Activated CD4-positive, alpha-beta T cell treated with anti-CD3 and anti-CD28 coated beads for 4 hours (primary cell): Measurements from ENCODE around the gene POLN.
"Not testable (repeated sequence)": the region's sequence is repeated elsewhere in the genome, so short reads cannot be mapped to it uniquely, and the experiment has no call there.

ENCODE experiments used
- DNase-seq, 2 donors: peaks; one replicate each; pipeline ENCODE4 v3.0.0-alpha.2; 2020

Gene POLN

DNA sequence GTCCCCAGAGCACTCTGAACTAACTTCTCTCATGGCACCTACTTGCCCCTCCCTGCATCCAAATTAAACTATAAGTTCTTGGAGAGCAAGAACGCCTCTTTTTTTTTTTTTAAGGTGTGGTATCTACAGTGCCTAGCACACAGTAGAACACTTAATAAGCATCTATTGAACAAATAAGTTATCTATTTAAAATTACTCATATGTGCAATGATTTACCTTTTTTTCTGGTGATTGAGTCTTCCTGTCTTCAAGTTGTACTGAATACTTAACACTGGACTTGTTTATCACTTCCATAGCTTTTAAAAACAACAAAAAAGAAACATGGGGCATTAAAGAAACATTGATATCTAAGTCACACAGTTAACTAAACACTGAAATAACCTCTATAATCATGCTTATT, 29.1 kb downstream of the POLN start:
- no peak for DNase-seq

DNA sequence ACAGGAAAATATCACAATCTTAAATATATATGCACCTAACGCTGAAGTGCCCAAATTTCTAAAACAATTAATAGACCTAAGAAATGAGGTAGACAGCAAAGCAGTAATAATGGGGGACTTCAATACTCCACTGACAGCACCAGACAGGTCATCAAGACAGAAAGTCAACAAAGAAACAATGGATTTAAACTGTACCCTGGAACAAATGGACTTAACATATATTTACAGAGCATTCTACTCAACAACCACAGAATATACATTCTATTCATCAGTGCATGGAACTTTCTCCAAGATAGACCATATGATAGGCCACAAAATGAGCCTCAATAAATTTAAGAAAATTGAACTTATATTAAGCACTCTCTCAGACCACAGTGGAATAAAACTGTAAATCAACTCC, 39.1 kb downstream of the POLN start:
- DNase-seq = not testable (repeated sequence)

DNA sequence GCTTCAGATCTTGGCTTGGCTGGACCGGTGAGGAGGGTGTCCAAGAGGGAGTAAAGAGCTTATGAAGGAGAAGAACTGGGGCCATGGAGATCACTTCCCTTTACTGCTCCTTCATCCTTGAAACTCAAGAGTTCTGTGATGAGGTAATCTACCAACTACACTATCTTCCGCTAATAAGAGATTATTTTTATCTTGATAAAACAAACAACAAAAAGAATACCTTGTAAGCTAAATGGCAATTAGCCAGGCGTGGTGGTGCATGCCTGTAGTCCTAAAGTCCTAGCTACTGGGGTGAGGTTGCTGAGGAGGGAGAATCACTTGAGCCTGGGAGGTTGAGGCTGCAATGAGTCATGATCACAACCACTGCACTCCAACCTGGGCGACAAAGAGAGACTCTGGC, 47.4 kb downstream of the POLN start:
- no peak for DNase-seq

DNA sequence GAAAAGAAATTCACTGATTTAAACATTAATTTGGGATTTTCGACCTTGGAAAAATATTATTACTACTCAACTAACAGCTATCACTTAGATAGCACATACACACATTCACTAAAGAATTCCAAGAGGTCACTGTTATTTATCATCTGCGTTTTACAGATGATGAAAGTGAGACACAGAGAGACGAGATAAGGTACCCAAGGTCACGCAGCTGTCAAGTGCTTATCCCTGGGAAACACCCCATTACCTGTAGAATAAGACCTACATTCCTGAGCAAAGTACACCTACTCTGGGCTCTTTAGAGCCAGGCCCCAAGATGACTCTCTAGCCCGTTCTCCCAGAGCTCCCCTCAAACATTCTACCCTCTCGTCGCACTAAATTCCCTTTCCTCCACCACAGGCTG, 48.6 kb downstream of the POLN start:
- DNase-seq = no peak

DNA sequence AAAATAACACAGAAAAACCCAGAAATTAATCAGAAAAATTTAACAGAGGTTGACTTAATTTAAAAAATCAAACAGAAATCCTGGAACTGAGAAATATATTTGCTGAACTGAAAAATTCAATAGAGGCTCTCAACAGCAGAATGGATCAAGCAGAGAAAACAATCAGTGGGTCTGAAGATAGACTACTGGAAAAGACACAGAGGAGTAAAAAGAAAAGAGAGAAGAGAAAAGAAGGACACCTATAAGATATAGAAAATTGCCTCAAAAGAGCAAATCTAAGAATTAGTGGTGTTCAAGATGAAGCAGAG, 55.1 kb downstream of the POLN start:
- no peak for DNase-seq

DNA sequence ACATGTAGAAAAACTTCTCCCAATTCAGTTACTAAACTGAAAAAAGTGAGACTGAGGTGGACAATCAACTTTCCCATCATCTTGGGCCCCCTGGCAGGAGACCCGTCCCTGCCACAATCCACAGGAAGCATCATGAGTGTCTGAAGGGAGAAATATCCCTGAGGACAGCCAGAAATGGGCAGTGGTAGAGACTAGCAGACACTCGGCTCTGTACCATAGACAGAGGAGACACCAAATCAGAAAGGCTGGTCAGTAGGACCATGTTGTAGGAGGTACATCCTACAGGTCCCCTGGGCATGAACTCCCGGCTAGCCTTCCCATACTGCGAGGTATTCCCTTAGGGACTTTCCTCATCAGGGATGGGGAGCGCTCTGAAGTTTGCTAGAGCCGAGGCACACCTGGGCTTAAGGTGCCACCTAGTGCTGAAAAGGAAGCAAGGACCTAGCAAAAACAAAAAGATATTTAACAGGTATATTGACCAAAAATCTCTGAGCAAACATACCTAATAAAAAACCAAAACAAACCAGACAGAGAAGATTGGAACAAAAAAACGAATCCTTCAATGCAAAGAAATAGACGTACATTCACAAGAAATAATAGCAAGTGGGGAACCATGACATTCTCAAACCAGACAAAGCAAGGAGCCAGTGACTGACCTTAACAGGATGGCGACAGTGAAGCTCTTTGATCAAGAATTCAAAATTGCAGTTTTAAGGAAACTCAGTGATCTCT, 55.6 kb downstream of the POLN start:
- DNase-seq = no peak

DNA sequence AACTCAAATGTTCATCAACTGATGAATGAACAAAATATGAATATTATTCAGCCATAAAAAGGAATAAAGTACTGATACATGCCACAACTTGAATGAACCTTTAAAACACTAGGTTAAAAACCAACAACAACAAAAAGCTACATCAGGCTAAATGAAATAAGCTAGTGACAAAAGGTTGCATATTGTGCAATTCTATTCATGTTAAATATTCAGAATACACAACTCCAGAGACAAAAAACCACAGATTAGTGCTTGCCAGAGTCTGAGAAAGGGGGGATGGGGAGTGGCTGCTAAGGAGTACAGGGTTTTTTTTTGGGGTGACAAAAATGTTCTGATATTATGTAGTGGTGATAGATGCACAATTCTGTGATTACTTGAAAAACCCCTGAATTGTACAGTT, 58.5 kb downstream of the POLN start:
- no peak for DNase-seq

DNA sequence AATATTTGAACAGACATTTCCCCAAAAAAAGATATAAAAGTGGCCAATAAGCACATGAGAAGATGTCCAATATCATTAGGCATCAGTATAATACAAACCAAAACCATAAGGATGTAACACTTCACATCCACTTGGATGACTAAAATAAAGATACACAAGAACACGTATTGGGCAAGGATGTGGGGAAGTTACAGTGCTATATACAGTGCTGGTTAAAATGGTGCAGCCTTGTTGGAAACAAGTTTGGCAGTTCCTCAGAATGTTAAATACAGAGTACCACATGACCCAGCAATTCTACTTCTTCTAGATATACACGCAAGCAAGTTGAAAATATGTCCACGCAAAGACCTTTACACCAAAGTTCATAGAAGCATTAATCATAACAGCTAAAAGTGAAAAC, 58.9 kb downstream of the POLN start:
- DNase-seq = no peak

DNA sequence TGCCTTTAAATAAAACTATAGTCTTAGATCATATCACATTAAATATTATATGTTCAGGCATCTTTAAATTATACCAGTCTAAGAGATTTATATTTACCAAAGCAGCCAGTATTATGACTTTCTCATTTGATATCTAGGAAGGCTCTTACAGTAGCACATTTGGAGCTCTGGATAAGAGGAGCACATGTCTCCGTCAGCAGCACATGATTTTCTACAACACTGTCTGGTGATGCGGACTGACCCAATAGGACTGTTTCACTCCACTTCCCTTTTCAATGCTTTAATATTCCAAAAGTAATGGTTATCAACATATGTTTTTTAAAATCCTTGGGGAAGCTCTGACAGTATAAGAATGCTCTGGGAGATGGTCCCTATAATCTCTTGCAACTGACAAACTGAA, 61.5 kb downstream of the POLN start:
- DNase-seq = no peak

DNA sequence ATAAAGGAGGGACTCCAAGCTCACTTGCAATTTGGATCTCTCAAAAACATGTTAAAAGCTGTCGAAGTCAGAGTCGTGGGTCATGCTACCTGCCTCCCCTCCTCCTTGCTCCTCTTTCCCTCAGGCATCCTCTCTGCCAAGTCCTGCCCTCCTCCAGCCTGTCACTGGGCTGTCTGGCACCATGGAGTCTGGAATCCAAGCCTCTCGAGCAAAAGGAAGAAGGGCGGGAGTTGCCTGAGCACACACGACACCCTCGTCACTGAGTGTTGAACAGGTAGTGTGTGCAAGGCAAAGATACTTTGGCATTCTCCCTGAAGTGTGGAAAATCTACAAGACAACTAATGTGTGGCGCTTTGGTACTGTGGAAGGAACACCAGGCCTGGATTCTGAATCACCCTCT, 62.2 kb downstream of the POLN start:
- DNase-seq = no peak

DNA sequence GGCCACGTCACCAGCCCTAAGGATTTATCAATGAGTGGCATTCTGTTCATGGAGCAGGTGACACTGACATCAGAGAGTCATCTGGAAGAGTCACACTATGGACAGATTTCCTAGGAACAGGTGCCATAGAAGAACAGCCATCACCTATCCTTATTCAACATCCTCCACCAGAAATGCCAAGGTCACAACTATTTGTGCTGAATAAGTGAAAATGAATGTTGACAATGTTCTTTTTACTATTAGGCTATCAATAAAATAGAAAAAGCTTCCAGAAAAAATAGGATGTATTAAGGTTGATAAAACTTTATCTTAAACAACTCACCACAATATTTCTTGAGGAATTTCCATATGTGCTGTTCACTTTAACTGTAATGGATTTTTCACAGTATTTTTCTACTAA, 62.9 kb downstream of the POLN start:
- DNase-seq = no peak

DNA sequence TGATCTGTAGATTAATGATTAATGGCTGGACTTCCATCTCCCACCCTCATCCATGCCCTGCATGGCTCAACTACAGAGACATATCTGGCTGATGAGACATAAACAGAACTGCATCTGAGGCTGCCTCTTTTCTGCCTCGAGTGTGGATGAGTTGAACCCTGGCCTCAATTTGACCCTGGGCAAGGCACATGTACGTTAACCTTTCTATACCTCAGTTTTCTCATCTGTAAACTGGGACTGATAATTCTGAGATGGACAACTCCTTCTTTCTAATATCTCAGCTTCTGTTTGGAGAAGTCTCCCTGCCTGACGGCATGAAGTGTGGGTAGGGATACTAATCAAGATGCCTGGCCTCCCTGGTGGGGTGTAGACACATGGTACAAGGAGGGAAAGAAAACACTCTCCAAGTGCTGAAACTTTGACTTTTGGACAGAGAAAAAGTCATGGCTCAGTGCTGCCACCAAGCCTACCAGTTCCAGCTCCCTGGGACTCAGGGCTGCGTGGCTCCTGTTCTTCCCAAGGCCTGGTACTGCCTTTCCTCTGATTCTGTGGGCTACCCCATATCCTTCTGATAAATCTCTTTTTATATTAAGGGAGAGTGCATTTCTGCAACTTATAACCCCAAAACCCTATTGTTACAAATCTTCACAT, 64.4 kb downstream of the POLN start:
- no peak for DNase-seq

DNA sequence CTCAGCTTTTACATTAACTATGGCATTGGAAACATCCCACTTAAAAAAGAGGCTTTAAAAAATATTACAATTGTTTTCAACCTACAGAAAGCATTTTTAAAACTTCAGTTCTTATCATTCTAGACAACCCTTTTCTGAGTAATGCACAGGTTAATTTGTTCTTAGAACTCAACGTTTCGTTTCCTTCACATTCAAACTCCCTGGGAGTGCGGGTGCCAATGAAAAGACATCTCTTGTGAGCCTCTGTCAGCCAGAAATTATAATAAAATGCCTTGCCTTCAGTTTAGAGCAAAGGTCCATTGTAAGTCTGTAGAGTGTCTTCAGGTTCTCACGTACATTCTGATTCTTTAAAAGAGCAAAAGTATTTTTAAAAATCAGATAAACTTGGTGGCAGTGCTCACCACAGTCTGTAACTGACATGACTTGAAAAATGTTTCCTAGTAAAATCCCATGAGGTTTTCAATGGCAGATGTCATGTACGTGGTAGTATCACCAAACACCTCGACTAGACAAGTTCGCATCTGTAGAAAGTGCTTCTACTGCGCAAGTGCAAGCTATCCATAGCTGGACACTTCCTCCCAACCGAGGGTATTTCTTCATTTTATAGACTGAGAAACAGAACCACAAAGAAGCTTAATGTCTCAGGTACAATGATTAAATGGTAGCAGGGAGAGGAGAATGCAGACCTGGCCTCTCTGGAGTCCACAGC, 65.8 kb downstream of the POLN start:
- DNase-seq = no peak

DNA sequence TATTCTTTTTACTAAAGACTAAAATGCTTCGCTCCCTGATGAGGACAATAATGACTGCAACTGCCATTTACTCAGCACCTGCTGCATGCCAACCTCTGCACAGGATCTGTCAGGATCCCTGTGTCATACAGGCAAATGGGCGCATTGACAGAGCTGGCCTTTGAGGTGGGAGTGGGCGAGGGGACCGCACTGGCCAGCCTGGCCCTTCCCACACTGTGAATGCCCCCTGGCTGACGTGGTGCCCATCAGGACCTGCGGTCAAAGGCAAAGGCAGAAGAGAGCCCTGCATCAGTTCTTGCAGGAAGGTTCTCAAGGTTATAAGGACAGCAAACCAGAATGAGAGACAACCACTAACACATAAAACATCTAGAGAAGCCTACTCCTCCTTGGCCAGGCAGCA, 67.9 kb downstream of the POLN start:
- no peak for DNase-seq

DNA sequence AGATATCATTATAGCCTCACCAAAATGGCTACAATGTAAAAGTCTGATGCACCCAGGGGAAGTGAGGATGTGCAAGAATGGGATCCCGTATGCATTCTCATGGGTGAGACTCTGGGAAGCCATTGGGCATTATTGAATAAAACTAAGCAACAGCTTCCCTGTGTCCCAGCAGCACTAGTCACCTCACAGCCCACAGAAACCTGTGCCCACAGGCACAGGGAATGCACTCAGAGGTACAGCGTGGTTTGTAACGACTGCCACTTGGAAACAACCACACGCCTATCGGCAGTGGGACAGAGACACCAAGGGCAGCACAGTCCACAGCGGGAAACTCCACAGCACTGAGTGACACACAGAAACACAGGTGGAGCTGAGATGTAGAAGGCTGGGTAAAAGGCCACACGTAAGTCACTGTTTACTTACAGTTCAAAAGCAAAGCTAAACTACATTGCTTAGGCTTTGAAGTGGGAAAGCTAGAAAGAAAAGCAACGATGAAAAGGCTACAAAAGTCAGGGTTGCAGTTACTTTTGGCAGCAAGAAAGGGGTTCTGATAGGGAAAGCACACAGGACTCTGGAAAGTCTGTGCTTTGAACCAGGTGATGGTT, 69.2 kb downstream of the POLN start:
- DNase-seq = no peak

DNA sequence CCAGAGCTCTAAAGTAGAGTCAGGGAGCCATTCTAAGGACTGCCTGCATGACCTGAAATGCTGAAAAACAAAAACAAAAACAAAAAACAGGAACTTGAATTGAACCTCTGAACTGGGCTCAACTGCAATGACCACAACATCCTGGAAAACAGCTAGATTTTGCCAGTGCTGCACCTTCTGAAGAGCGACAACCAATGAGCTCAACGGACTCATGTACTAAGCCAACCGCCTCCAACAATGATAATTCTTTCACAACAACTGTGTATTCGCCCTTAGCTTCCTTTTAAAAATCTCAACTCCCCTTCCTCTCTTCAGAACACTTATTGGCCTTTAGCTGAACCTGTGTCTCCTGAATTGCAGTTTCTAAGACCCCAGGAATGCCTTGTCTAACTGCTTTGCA, 69.8 kb downstream of the POLN start:
- no peak for DNase-seq

DNA sequence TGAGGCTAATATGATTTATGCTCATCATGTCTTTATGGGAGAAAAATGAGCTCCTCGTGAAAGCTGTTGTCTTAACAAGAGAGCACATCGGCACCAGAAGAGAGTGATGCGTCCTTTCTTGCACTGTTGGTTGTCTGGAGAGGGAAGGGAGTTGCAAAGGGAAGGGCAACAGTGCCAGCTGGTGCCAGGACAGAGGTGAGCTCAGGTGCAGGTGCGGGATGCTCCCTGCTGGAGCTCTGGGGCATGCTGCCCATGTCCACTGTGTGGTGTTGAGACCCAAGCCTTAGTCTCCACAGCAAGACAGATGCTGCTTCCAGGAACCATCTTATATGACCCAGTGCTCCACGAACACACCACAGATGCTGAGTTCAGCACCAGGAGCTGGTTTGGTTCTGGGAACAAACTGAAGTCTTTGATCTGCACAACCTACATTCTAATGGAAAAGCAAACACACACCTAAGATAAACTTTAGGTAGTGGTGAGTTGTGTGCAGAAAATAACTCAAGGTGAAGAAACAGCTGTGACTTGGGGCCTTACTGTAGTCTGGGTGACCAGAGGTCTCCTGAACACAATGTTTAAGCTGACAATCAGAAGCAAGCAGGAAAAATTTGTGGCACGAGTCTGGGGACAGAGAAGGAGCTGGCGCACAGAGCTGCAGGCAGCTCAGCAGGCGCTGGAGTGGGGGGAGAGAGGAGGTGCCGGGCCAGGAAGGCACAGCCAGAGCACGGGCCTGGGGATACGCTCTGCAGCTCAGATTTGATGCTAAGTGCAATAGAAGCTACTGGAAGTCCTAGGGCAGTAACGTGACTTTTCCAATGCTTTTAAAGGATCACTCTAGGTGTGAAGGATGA, 73.2 kb downstream of the POLN start:
- no peak for DNase-seq

DNA sequence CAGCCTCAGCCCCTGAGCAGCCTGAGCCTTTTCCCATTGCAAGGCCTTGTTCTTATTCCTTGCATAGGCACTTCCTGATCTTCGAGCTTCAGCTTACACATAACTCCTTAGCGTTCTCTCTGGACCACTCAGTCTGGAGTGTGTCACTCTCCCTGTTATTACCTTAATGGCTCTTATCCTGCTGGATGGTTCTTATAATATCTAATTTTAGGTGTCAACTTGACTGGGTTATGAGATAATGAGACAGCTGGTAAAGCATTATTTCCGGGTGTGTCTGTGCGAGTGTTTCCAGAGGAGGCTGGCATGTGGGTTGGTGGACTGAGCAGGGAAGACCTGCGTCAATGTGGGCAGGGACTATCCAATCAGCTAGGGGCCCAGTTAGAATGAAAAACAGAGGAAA, 75.7 kb downstream of the POLN start:
- no peak for DNase-seq

DNA sequence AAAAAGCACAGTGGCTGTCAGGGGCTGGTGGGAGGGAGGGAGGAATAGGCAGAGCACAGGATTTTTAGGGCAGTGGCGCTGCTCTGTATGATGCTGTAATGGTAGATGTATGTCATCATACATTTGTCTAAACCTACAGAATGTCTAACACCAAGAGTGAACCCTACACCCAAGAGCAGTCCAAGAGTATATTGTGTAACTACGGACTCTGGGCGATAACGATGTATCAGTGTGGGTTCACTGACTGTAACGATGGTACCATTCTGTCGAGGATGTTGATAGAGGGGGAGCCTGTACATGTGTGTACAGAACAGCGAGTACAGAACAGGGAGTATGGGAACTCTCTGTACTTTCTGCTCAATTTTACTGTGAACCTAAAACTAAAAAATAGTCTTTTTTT, 76.5 kb downstream of the POLN start:
- no peak for DNase-seq

DNA sequence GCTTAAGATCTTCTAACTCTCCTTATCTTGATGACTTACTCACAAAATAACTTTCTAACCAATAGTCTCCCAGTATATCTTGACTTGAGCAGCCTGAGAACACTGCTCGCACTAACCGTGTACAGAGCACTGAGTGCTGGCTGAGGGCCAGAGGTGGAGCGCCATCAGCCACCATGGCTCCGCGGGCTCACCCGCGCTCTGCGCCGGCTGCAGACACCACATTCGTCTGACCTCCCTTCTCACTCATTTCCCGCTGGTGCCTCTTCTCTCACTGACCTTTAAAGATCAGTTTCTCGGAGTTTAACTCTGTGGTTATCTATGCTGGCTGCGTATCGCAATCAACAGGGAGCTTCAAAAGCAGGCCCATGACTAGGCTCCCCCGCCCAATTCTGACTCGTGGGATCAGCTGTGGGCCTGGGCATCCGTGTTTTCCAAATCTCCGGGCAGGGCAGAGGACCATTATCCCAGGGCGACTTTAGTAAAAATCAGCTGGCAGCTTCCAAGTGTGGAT, 78.6 kb downstream of the POLN start:
- no peak for DNase-seq

DNA sequence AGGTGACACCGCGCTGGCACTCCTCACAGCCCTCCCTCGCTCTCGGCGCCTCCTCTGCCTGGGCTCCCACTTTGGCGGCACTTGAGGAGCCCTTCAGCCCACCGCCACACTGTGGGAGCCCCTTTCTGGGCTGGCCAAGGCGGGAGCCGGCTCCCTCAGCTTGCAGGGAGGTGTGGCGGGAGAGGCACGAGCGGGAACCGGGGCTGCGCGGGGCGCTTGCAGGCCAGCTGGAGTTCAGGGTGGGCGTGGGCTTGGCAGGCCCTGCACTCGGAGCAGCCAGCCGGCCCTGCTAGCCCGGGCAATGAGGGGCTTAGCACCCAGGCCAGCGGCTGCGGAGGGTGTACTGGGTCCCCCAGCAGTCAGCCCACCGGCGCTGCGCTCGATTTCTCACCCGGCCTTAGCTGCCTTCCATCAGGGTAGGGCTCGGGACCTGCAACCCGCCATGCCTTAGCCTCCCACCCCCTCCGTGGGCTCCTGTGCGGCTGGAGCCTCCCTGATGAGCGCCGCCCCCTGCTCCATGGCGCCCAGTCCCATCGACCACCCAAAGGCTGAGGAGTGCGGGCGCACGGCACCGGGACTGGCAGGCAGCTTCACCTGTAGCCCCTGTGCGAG, 80.7 kb downstream of the POLN start:
- DNase-seq = not testable (repeated sequence)

DNA sequence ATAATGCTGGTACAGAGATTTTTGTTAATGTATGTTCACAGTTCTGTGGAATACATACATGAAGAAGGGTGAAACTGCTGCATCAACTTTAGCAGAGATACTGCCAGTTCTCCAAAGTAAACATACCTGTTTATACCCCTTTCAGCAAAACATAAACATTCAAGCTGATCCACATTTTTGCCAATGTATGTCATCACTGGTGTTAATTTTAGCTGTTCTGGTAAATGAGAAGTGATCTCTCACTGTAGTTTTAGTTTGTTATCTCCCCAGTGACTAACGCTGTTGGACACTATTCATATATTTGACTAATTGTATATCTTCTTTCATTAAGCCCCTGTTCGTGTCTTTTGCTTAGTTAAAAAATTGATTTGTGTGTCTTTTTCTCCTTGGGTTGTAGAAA, 82.0 kb downstream of the POLN start:
- no peak for DNase-seq

DNA sequence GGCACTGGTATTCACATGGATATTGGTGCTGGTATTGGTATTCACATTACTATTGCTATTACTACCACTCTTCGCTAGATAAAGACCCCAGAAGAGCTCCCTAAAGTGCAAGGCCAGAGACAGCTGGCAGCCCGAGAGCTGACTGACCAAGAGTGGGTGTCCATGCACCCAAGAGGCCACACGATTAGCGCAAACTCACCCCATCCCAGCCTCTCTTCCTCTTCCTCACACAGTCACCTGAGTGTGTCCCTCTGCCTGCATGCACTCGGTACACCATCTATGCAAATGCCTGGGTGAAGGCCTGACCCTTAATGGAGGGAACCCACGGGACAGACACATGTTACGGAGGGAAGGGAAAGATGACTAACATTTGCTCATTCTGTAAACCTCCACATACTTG, 86.7 kb downstream of the POLN start:
- no peak for DNase-seq
